GM21360 (cell line): ENCODE results near the gene SKOR1.

Experiments used
- ATAC-seq: cut with Tn5 transposase; IDR thresholded peaks from one replicate; pipeline ENCODE4 v1.9.1; 2021; ENCODE audit warnings: mild to moderate bottlenecking, moderate library complexity; ENCODE audit not compliant: unreplicated experiment

SKOR1 gene

DNA sequence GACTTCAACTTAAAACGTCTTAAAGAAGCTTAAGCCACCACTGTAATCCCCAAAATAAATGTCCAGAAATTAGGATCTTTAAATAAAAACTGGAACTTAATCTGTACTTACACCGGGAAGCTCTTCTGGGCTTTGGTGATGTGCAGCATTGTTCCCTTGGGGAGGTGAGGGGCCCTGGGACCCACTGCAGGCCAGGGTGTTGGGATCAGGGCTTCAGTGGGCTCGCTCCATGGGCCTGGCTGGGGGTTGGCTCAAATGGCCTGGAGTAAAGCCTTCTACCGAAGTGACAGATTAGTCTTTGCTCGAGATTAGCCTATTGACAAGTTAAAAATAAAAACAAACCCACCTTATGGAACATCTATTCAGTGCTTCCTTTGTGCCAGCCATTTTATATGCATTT is 20.7 kb downstream of the SKOR1 start:
- no peak for ATAC-seq

DNA sequence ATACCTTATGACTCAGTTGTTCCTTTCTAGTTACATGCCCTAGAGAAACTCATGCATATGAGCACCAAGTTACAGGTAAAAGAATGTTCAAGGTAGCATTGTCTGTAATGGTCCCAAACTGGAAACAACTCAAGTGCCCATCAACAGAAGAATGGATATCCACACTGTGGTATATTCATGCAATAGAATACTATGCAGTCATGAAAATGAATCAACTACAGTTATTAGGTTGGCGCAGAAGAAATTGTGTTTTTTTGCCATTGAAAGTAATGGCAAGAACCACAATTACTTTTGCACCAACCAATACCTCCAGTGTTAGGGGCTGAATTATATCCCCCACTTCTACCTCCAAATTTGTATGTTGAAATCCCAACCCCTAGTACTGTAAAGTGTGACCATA is 24.2 kb downstream of the SKOR1 start:
- no peak for ATAC-seq

DNA sequence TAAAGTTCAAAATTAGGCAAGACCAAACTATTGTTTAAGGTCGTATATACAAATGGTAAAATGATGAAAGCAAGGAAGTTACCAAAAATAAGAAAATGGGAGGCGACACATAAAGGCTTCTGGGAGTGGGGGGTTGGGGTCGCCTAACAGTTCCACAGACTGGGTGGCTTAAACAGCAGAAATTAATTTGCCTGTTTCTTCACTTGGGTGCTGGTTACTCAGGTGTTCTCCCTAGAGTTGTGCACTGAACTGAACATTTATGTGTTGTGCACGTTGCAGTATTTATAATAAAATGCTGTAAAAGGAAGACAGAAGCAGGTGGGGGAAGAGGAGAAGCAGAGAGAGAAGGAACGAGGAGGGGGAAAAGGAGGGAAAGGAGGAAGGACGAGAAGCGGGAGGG is 25.0 kb downstream of the SKOR1 start:
- no peak for ATAC-seq

GRCh38 chr15:67850994-67851571 is 25.8 kb downstream of the SKOR1 start:
- ATAC-seq, result no peak

GRCh38 chr15:67852418-67852817 is 27.1 kb downstream of the SKOR1 start:
- no peak for ATAC-seq

GRCh38 chr15:67853454-67853853 is 28.1 kb downstream of the SKOR1 start:
- no peak for ATAC-seq

GRCh38 chr15:67854358-67854757 is 29.0 kb downstream of the SKOR1 start:
- ATAC-seq, result no peak

- ATAC-seq, result no peak
Measured at GRCh38 chr15:67855842-67856241, 30.5 kb downstream of the SKOR1 start.

- no peak for ATAC-seq
Measured at GRCh38 chr15:67857220-67857619, 31.9 kb downstream of the SKOR1 start.

GRCh38 chr15:67859331-67859946 is 34.1 kb downstream of the SKOR1 start:
- no peak for ATAC-seq

DNA sequence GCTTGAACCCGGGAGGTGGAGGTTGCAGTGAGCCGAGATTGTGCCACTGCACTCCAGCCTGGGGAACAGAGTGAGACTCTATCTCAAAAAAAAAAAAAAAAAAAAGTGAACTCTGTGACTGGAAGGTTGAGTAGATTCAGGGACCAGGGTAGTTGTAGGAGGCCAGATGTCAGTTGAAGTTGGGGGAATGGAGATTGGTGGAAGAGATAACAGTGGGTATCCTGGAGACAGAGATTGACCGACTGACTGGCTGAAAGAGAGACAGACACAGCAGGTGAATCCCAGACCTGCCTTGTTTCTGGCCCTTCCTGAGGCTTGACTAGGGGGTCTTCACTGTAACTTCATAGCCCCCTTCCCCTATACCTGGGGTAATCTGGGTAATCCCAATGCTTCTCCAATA is 36.7 kb downstream of the SKOR1 start:
- ATAC-seq, result no peak

GRCh38 chr15:67862750-67863441 is 37.6 kb downstream of the SKOR1 start:
- ATAC-seq, result peak; percentile 36

- peak; percentile 75 for ATAC-seq
Measured at GRCh38 chr15:67863442-67863987, 38.2 kb downstream of the SKOR1 start.

- ATAC-seq, result no peak
Measured at GRCh38 chr15:67865331-67865730, 40.0 kb downstream of the SKOR1 start.

DNA sequence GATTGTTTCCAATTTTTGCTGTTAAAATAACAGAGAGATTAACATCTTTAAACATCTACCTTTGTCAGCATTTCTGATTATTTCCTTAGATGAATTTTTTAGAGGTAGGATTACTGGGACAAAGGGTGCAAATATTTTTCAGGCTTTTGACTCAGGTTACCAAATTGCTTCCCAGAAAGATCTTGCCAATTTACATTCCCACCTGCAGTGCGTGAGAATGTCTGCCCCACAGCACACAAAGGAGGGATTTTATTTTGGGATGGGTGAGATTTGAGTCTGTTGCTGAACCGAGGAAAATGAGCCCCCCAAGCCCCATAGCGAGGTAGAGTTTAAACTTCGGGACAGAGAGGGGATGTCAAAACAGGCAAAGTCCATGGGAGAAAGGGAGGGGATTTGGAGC is 40.5 kb downstream of the SKOR1 start:
- no peak for ATAC-seq

GRCh38 chr15:67869701-67870100 is 44.4 kb downstream of the SKOR1 start:
- no peak for ATAC-seq

DNA sequence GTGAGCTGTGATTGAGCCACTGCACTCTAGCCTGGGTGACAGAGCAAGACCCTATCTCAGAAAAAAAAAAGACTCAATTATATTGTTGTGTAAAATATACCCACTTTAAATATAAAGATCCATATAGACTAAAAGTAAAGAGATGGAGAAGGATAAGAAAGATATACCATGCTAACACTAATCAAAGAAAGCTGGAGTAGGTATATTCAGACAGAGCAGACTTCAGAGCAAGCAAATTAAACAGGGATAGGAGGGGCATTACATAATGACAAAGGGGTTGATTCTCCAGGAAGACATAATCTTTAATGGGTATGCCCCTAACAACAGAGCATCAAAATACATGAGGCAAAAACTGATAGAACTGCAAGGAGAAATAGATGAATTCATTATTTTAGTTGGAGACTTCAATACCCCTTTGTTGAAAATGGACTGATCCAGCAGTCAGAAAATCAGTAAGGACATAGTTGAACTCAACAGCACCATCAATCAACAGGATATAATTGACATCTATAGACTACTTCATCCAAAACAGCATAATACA is 45.6 kb downstream of the SKOR1 start:
- no peak for ATAC-seq

DNA sequence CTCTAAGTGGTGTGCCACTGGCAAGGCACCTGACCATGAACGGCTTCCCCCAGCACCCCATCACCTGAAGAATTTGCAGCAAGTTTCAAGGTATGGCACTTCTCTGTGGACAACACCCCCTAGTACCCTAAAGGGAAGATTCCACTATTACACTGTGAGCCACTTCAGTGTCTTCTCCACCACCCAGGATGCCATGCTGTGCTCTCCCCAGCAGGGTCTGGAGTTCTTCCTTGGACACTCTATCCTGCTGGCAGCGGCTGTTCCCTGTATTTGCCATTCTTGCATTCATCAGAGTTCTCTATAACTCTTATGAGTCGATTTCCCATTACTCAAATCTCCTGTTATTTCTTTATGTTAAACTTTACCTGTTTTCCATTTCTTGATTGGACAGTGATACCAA is 48.5 kb downstream of the SKOR1 start:
- ATAC-seq, result no peak

- ATAC-seq, result no peak
Measured at GRCh38 chr15:67878712-67879206, 53.5 kb downstream of the SKOR1 start.

GRCh38 chr15:67879440-67880129 is 54.3 kb downstream of the SKOR1 start:
- ATAC-seq, result no peak

GRCh38 chr15:67880651-67881182 is 55.4 kb downstream of the SKOR1 start:
- no peak for ATAC-seq
